Neural cell (in vitro differentiated cells): ENCODE data around the gene KDM4C. TPM values are rescaled to one million over a fixed set of nuclear protein-coding genes. Genes with fewer than 3 reads are reported as not detected.

ENCODE experiments used
- H2AFZ ChIP-seq: fragments of 200-600, 300-800 bp; sonication (generic), shearing (Covaris generic); 2 replicates; pipeline ENCODE4 v1.6.0; 2014; ENCODE audit warnings: low read depth, mild to moderate bottlenecking, antibody characterized with exemption, low read length, moderate library complexity
- H3F3A ChIP-seq: fragments of 200-600 bp; shearing (Covaris generic); 2 replicates; pipeline ENCODE4 v1.6.1; 2016; ENCODE audit warnings: mild to moderate bottlenecking, moderate library complexity, mixed read lengths, antibody characterized with exemption, low read length; ENCODE audit not compliant: insufficient read depth, poor library complexity, severe bottlenecking
- H3K27ac ChIP-seq: fragments of 200-600, 300-800 bp; sonication (generic), shearing (Covaris generic); 2 replicates; pipeline ENCODE4 v1.5.1; 2014; ENCODE audit warnings: mild to moderate bottlenecking, low read length, moderate library complexity
- H3K27me3 ChIP-seq: fragments of 300-800, 200-600 bp; sonication (generic), shearing (Covaris generic); 2 replicates; pipeline ENCODE4 v1.6.0; 2014; ENCODE audit warnings: mild to moderate bottlenecking, low read depth, low read length, moderate library complexity; ENCODE audit not compliant: insufficient read depth
- H3K36me3 ChIP-seq: fragments of 300-800, 200-600 bp; sonication (generic), shearing (Covaris generic); 2 replicates; pipeline ENCODE4 v1.5.1; 2014; ENCODE audit warnings: mild to moderate bottlenecking, antibody characterized with exemption, low read length, moderate library complexity; ENCODE audit not compliant: insufficient read depth
- H3K4me2 ChIP-seq: fragments of 300-800, 200-600 bp; sonication (generic), shearing (Covaris generic); 2 replicates; pipeline ENCODE4 v1.6.0; 2014; ENCODE audit warnings: mild to moderate bottlenecking, low read length
- H3K4me3 ChIP-seq: fragments of 300-800, 200-600 bp; sonication (generic), shearing (Covaris generic); 2 replicates; pipeline ENCODE4 v1.5.1; 2014; ENCODE audit warnings: mild to moderate bottlenecking, low read length, moderate library complexity
- H3K79me2 ChIP-seq: fragments of 200-600 bp; shearing (Covaris generic); replicated peaks from 2 replicates; pipeline ENCODE4 v1.6.0; 2014; ENCODE audit warnings: mild to moderate bottlenecking, low read length, moderate library complexity; ENCODE audit not compliant: insufficient read depth
- H3K9ac ChIP-seq: fragments of 300-800, 200-600 bp; sonication (generic), shearing (Covaris generic); 2 replicates; pipeline ENCODE4 v1.6.1; 2016; ENCODE audit warnings: mild to moderate bottlenecking, low read length, mixed read lengths
- H3K9me2 ChIP-seq: fragments of 200-600 bp; shearing (Covaris generic); 2 replicates; pipeline ENCODE4 v1.6.1; 2016; ENCODE audit warnings: mild to moderate bottlenecking, low read length, mixed read lengths; ENCODE audit not compliant: insufficient read depth
- H3K9me3 ChIP-seq: fragments of 200-600, 300-800 bp; sonication (generic), shearing (Covaris generic); 2 replicates; pipeline ENCODE4 v1.6.1; 2016; ENCODE audit warnings: mild to moderate bottlenecking, mixed run types, low read length, moderate library complexity, mixed read lengths
- H4K20me1 ChIP-seq: fragments of 200-600 bp; shearing (Covaris generic); 2 replicates; pipeline ENCODE4 v1.6.1; 2016; ENCODE audit warnings: mild to moderate bottlenecking, mixed run types; ENCODE audit not compliant: insufficient read depth
- CTCF ChIP-seq: fragments of 450-650 bp; IDR thresholded peaks from 2 replicates; pipeline ENCODE4 v1.5.1; 2014; ENCODE audit warnings: antibody characterized with exemption, mild to moderate bottlenecking, moderate library complexity; ENCODE audit not compliant: poor library complexity, severe bottlenecking
- EP300 ChIP-seq: fragments of 450-650 bp; conservative IDR thresholded peaks from 2 replicates; pipeline ENCODE4 v1.6.1; 2014; ENCODE audit warnings: antibody characterized with exemption, mild to moderate bottlenecking, moderate library complexity; ENCODE audit not compliant: poor library complexity, severe bottlenecking
- EZH2 ChIP-seq: fragments of 200-600, 300-800 bp; shearing (Covaris generic), sonication (generic); IDR thresholded peaks from 2 replicates; pipeline ENCODE4 v1.6.1; 2014; ENCODE audit warnings: antibody characterized with exemption, low read length, borderline replicate concordance, mild to moderate bottlenecking; ENCODE audit not compliant: insufficient read depth, poor library complexity, severe bottlenecking
- MXI1 ChIP-seq: fragments of 450-650 bp; conservative IDR thresholded peaks from 2 replicates; pipeline ENCODE4 v1.6.1; 2014; ENCODE audit warnings: antibody characterized with exemption, mild to moderate bottlenecking; ENCODE audit not compliant: poor library complexity, severe bottlenecking
- POLR2AphosphoS5 ChIP-seq: IDR thresholded peaks from 2 replicates; pipeline ENCODE4 v1.6.1; 2012
- RAD21 ChIP-seq: fragments of 450-650 bp; conservative IDR thresholded peaks from 2 replicates; pipeline ENCODE4 v1.6.1; 2014; ENCODE audit warnings: antibody characterized with exemption, mild to moderate bottlenecking, moderate library complexity
- REST ChIP-seq: IDR thresholded peaks from 2 replicates; pipeline ENCODE4 v1.6.1; 2012; ENCODE audit warnings: borderline replicate concordance
- SMC3 ChIP-seq: fragments of 450-650 bp; conservative IDR thresholded peaks from 2 replicates; pipeline ENCODE4 v1.6.1; 2014; ENCODE audit warnings: antibody characterized with exemption, mild to moderate bottlenecking, moderate library complexity; ENCODE audit not compliant: poor library complexity
- TAF1 ChIP-seq: IDR thresholded peaks from 2 replicates; pipeline ENCODE4 v1.6.1; 2012; ENCODE audit warnings: low read depth
- polyA plus RNA-seq: library from polyadenylated mRNA; depleted of rRNA; stranded (reverse); fragments of >200 nt; gene quantifications from 2 replicates; pipeline ENCODE4 v1.2.3, GENCODE V29; 2014

The KDM4C gene
- polyA plus RNA-seq, 1 donor from 2014 or later: 21.1 TPM

DNA sequence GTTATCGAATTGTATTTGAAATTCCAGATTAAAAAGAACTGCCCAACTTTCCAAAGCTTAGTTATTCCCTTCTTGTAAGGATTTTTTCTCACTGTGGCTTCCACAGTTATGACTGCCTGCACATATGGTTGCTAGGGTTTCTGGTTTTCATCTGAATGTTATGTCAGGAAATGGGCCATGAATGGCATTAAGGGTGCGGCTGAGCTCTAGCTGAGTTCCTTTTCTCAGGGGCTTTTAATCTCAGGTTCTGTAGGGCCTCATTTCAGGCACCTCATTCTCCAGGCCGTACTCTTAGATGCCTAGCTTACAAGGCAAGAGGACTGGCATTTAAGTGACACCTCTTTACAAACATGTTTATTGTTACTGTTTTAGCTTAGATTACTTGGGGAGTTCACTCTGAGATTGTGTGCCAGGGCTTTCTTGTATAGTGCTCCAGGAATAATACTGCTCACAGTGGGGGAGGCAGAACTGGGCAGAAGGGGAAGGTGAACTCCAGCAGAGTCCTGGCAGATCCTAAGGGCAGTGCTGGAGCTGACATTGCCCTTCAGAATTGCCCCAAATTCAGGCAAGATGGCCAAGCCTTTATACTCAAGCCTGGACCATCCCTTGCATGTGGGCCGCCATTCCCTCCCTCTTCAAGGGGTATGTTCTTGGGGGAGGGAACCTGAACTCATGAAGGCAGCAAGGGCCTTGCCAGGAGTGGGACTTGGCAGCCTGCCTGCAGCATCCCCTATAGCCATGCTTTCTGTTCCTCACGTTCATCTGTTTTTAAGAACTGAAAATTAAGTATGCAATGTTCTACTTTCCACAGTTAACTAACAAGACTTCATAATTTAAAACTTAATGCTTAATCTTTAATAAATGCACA is 111.5 kb downstream of the KDM4C start:
- Histone ChIP-seq H3K4me2 (no peak overlapping the region), H3K36me3 (no peaks in the 10 kb centered on the region), H3K27ac (no peak overlapping the region)

More for the DNA sequence above, 111.5 kb downstream of the KDM4C start:
- TF ChIP-seq TAF1 (no peak), REST (no peak), SMC3 (no peak), MXI1 (no peak), CTCF (no peak), POLR2AphosphoS5 (no peak), RAD21 (no peak), EZH2 (no peak), EP300 (no peak)
- no peaks in the 10 kb centered on the region for H3K9me3 ChIP-seq
- no peaks in the 10 kb centered on the region for H3K27me3 ChIP-seq
- no peak overlapping the region for H3K4me3 ChIP-seq
- no peaks in the 10 kb centered on the region for H4K20me1 ChIP-seq
- no peaks in the 10 kb centered on the region for H3K9me2 ChIP-seq
- H3F3A ChIP-seq: no peaks in the 10 kb centered on the region
- H3K9ac ChIP-seq: no peak overlapping the region
- no peak overlapping the region for H2AFZ ChIP-seq
- no peaks in the 10 kb centered on the region for H3K79me2 ChIP-seq
